AG10803 (cell line): ENCODE measurements around the gene ZNF441.
"Not testable (repeated sequence)": the region's sequence is repeated elsewhere in the genome, so short reads cannot be mapped to it uniquely, and the experiment has no call there.

Experiments used
- DNase-seq: peaks from one replicate; pipeline ENCODE4 v3.0.0; 2010; ENCODE audit warnings: low read depth
- H3K4me3 ChIP-seq: 2 replicates; pipeline ENCODE4 v1.5.1; 2011; ENCODE audit warnings: mild to moderate bottlenecking, low read length, control low read depth
- TF ChIP-seq, protein P1 (sequence below): conservative IDR thresholded peaks from 2 replicates; pipeline ENCODE4 v1.5.1; 2011; ENCODE audit warnings: mild to moderate bottlenecking, low read length, control low read depth, inconsistent platforms

ZNF441 gene

GRCh38 chr19:11771520-11771919 lies 4.7 kb downstream of the ZNF441 start:
- DNase-seq, H3K4me3 ChIP-seq: not testable (repeated sequence)
- TF ChIP-seq, protein P1, sequence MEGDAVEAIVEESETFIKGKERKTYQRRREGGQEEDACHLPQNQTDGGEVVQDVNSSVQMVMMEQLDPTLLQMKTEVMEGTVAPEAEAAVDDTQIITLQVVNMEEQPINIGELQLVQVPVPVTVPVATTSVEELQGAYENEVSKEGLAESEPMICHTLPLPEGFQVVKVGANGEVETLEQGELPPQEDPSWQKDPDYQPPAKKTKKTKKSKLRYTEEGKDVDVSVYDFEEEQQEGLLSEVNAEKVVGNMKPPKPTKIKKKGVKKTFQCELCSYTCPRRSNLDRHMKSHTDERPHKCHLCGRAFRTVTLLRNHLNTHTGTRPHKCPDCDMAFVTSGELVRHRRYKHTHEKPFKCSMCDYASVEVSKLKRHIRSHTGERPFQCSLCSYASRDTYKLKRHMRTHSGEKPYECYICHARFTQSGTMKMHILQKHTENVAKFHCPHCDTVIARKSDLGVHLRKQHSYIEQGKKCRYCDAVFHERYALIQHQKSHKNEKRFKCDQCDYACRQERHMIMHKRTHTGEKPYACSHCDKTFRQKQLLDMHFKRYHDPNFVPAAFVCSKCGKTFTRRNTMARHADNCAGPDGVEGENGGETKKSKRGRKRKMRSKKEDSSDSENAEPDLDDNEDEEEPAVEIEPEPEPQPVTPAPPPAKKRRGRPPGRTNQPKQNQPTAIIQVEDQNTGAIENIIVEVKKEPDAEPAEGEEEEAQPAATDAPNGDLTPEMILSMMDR, result 0 out of 2 replicates have a peak, but pooled peaks have one; percentile 5

DNA sequence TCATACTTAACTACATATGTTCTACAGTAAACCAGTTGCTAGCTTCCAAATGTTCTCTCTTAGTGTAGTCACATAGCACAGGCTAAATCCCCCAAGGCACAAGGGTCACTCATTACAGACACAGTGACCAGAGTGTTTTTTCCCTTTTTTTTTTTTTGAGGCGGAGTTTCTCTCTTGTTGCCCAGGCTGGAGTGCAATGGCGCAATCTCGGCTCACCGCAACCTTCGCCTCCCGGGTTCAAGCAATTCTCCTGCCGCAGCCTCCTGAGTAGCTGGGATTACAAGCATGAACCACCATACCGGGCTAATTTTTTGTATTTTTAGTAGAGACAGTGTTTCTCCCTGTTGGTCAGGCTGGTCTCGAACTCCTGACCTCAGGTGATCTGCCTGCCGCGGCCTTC lies 9.9 kb downstream of the ZNF441 start:
- not testable (repeated sequence) for H3K4me3 ChIP-seq, DNase-seq

DNA sequence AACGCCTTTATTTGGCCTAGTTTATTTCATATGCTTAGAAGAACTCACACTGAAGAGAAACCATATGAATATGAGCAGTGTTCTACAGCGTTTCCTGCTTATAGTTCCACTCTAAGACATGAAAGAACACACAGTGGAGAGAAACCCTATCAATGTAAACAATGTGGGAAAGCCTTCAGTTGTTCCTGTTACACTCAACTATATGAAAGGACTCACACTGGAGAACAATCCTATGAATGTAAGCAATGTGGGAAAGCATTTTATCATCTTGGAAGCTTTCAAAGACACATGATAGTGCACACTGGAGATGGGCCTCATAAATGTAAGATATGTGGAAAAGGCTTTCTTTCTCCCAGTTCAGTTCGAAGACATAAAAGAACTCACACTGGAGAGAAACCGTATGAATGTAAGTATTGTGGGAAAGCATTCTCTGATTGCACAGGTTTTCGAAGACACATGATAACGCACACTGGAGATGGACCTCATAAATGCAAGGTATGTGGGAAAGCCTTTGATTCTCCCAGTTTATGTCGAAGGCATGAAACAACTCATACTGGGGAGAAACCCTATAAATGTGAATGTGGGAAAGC lies 13.7 kb downstream of the ZNF441 start:
- no peak for DNase-seq
- TF ChIP-seq, protein P1, result no peak
- no peak overlapping the region for H3K4me3 ChIP-seq

DNA sequence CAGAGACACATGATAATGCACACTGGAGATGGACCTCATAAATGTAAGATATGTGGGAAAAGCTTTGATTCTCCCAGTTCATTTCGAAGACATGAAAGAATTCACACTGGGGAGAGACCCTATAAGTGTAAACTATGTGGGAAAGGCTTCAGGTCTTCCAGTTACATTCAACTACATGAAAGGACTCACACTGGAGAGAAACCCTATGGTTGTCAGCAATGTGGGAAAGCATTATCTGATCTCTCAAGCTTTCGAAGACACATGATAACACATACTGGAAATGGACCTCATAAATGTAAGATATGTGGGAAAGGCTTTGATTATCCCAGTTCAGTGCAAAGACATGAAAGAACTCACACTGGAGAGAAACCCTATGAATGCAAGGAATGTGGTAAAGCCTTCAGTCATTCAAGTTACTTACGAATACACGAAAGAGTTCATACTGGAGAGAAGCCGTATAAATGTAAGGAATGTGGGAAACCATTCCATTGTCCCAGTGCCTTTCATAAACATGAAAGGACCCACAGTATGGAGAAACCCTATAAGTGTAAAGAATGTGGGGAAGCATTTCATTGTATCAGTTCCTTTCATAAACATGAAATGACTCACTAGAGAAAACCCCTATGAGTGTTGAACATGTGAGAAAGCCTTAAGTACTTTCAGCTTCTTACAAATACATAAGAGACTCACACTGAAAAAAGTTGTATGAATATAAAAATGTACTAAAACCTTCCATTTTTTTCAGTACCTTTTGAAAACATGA lies 14.7 kb downstream of the ZNF441 start:
- TF ChIP-seq, protein P1, result no peak
- DNase-seq, result no peak
- H3K4me3 ChIP-seq, result no peak overlapping the region

DNA sequence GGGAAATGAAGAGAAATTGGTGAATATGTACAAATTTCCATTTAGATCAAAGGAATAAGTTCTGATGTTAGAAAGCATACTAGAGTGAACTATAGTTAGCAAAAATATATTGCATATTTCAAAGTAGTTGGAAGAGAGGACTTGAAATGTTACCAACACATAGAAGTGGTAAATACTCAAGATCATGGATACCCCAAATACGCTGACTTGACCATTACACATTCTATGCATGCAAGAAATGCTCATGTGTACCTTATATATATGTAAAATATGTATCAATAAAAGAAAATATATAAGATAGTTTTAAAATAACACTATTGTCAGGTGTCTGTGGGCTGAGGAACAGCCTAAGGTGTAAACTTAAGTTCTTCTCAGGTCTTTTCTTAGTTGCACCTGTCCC lies 17.0 kb downstream of the ZNF441 start:
- no peak overlapping the region for H3K4me3 ChIP-seq
- DNase-seq, result no peak
- TF ChIP-seq, protein P1, result no peak

DNA sequence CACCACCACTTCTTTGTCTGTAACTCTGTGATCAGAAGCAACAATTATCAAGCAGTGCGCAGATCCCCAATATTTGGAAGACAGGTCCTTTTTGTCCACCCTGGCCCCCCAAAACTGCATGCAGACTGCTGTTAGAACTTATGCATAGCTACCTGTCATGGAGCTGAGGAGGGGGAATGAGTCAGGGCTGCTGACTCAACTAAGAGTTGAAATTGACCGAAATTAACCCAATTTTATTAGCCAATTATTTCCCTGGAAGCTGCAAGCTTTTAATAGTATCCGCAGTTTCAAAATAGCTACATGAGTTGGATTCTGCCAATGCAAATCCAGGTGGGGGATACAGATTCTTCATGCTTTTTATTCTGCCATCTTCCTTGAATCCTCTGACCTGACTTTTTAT lies 17.6 kb downstream of the ZNF441 start:
- DNase-seq, result no peak
- TF ChIP-seq, protein P1, result no peak

GRCh38 chr19:11787536-11787935 lies 20.7 kb downstream of the ZNF441 start:
- DNase-seq, result no peak
- TF ChIP-seq, protein P1, result no peak
- no peak overlapping the region for H3K4me3 ChIP-seq

More for the DNA sequence above, 17.6 kb downstream of the ZNF441 start:
- H3K4me3 ChIP-seq, result no peak overlapping the region
